GM12891 (cell line): ENCODE measurements around the gene SMOC2.

Experiments used
- DNase-seq: peaks from one replicate; pipeline ENCODE4 v3.0.0; 2011; ENCODE audit warnings: low spot score; ENCODE audit not compliant: insufficient read length
- FAIRE-seq: peaks from 2 replicates; lab custom pipeline; 2011; peaks lifted over from hg19 to GRCh38; lab: Jason Lieb, UNC
- PAX5 ChIP-seq: IDR thresholded peaks from 2 replicates; pipeline ENCODE4 v1.6.1; 2011; ENCODE audit warnings: low read length, moderate library complexity, mild to moderate bottlenecking; ENCODE audit not compliant: insufficient read depth, severe bottlenecking
- POLR2A ChIP-seq: IDR thresholded peaks from 2 replicates; pipeline ENCODE4 v1.6.1; 2011; ENCODE audit warnings: low read depth, low read length, control low read depth
- POLR2AphosphoS5 ChIP-seq: IDR thresholded peaks from 2 replicates; pipeline ENCODE4 v1.6.1; 2011; ENCODE audit warnings: low read depth, low read length, control low read depth
- POU2F2 ChIP-seq: IDR thresholded peaks from 2 replicates; pipeline ENCODE4 v1.6.1; 2011; ENCODE audit warnings: low read depth, mild to moderate bottlenecking, control low read depth, low read length, moderate library complexity
- SPI1 ChIP-seq: IDR thresholded peaks from 2 replicates; pipeline ENCODE4 v1.6.1; 2011; ENCODE audit warnings: low read depth, low read length, control low read depth
- TAF1 ChIP-seq: IDR thresholded peaks from 2 replicates; pipeline ENCODE4 v1.6.1; 2011; ENCODE audit warnings: low read depth, low read length, control low read depth

The SMOC2 gene

DNA sequence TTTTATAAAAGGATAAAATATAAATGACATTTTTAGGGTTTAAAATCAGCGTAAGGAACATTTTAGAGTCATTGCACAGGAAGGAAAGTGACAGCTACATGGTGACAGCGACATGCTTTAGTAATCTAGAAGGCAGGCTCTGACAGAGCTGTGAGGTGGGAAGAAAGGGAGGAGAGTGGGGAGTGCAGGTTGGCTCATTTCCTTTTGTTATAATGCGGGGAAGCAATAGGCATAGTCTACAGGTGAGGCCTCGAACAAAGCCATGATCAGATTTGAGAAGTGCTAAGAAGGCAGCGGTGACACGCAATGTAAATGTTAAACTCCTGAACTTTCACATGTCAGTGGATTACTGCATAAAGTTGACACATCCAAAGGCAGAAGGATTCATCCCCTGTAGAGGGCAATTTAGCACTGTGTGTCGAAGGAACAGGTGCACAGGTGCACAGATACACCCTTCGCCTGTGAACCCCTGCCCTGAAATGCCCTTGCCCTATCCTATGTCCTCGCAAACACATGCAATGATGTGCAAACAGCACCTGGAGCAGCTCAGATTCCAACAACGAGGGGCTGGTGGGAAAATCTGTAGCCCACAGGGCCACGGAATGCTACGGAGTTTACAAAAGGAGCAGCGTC lies 32.4 kb upstream of the SMOC2 start:
- no peak for TF ChIP-seq POU2F2
- TF ChIP-seq POLR2AphosphoS5, result no peak
- TF ChIP-seq PAX5, result no peak
- TF ChIP-seq TAF1, result no peak
- no peak for TF ChIP-seq SPI1
- no peak for TF ChIP-seq POLR2A

DNA sequence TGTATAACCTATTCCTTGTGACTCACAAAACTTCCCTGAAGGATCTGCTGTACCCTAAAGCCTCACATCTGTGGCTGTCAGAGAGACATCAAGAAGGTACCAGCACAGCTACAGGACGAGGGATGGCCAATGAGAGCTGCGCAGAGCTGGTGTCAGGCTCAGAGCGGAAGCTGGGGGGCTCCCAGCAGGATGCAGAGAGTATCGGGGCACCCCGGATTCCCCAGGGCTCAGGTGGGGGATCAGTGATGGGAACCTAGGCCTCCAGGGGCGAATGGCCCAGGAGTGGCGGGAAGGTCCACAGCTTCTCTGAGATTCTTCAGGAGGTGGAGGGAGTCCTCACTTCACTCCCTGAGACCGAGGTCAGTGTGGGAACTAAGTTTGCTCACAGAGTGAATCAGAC lies 30.9 kb upstream of the SMOC2 start:
- TF ChIP-seq POLR2A (no peak), SPI1 (no peak)
- DNase-seq (no peak), FAIRE-seq (no peak)

More for the DNA sequence above, 32.4 kb upstream of the SMOC2 start:
- DNase-seq (no peak), FAIRE-seq (no peak)

DNA sequence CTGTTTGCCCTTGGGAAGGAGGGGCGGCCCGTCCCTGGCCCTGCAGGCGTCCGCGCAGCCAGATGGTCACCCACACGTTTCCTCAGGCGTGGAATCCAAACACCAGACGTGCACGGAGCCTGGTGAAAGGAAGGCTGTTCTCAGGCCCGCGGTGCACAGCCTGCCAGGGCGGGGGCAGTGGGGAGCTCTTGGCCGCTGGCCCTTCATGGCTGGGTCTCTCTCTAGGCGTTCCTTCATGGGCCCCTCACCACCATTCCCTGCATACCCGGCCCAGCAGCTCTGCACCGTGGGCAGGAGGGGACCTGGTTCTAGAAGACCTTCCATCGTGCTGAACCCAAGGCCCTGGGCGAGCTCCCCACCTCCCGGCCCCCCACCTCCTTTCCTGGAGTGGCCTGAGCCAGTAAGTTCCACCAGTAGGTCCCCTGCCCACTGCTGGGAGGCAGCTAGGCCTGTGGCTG lies 30.4 kb upstream of the SMOC2 start:
- DNase-seq (no peak), FAIRE-seq (no peak)
- no peak for TF ChIP-seq PAX5
- TF ChIP-seq POLR2A, result no peak
- TF ChIP-seq TAF1, result no peak
- no peak for TF ChIP-seq POLR2AphosphoS5
- TF ChIP-seq POU2F2, result no peak
- TF ChIP-seq SPI1, result no peak

DNA sequence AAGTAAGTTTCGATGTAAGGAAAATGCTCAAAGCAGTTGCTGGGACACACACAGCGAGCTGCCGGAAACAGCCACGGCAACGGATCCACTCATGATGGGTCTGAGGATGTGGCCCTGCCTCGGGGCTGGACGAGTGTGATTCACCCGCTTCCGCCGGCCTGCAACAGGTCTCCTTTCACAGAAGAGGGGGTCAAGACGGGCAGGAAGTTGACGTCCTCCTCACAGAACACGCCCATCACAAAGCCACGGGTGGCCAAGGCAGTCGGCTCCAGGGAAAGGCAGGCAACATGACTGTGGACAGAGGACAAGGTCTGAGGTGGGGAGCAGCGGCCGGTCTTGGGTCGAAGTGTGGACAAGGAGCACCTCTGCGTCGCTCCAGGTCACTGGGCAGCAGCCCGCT lies 29.9 kb upstream of the SMOC2 start:
- DNase-seq (no peak), FAIRE-seq (no peak)
- TF ChIP-seq PAX5 (no peak), TAF1 (no peak), POLR2A (no peak), POU2F2 (no peak), POLR2AphosphoS5 (no peak), SPI1 (no peak)

DNA sequence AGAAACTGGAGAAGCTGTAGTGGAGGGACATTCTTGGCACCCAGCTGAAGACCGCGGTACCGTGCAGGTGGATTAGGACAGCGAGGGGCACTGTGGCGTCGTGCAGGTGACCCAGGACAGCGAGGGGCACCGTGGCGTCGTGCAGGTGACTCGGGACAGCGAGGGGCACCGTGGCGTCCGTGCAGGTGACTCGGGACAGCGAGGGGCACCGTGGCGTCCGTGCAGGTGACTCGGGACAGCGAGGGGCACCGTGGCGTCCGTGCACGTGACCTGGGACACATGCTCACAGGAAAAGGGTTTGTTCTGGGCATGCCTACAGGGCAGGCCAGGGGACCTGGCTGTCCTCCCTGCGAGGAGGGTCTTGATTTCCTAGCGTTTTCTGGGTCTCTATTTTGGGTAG lies 29.2 kb upstream of the SMOC2 start:
- TF ChIP-seq POU2F2 (no peak), SPI1 (no peak), POLR2A (no peak), PAX5 (no peak), POLR2AphosphoS5 (no peak), TAF1 (no peak)
- DNase-seq (no peak), FAIRE-seq (no peak)

DNA sequence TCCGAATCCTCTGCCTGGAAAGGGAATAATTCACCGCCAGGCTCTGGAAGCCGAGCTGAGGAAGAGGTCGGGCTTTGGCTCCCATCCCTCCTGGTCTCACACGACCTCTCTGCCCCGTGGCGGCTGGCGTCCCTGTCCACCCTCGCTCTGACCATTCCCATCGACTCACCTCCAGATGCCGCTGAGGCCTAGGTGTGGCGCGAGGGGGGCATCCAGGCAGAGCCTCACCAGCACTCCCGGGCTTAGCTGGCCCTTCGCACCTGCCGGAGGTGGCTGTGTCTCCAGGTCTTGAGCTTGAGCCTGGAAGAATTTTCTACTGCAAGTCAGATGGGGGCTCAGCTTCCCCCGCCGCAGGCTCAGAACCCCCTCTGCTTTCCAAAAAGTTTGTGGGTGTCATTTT lies 28.5 kb upstream of the SMOC2 start:
- no peak for FAIRE-seq

DNA sequence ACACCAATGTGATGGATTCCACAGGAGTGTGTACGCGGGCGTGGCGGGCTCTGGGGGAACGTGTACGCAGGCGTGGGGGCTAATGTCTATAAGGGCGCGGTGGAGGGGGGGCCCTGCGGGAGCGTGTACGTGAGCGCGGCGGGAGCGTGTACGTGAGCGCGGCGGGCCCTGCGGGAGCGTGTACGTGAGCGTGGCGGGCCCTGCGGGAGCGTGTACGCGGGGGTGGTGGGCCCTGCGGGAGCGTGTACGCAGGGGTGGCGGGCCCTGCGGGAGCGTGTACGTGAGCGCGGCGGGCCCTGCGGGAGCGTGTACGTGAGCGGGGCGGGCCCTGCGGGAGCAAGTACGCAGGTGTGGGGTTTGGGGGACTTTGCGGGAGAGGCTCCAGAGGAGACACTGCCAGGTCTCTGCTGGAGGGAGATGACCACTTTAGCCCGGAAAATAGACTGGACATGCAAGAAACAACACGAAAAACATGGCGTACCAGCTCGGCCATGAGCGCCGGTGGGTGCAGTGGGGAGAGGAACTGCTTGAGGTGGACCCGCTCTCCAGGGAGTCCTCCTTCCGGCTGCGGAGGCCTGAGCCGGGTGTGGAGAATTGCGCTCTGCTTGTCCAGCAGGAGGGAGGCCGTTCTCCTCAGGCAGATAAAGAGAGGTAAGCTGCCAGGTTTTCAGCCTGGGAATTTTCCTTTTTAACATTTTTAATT lies 27.8 kb upstream of the SMOC2 start:
- FAIRE-seq (no peak), DNase-seq (no peak)
- no peak for TF ChIP-seq SPI1
- TF ChIP-seq PAX5, result no peak
- no peak for TF ChIP-seq POU2F2
- TF ChIP-seq POLR2A, result no peak
- TF ChIP-seq TAF1, result no peak
- TF ChIP-seq POLR2AphosphoS5, result no peak

More for the DNA sequence above, 28.5 kb upstream of the SMOC2 start:
- no peak for TF ChIP-seq SPI1
- no peak for TF ChIP-seq TAF1
- TF ChIP-seq POLR2AphosphoS5, result no peak
- no peak for TF ChIP-seq PAX5
- TF ChIP-seq POU2F2, result no peak
- TF ChIP-seq POLR2A, result no peak
- no peak for DNase-seq

DNA sequence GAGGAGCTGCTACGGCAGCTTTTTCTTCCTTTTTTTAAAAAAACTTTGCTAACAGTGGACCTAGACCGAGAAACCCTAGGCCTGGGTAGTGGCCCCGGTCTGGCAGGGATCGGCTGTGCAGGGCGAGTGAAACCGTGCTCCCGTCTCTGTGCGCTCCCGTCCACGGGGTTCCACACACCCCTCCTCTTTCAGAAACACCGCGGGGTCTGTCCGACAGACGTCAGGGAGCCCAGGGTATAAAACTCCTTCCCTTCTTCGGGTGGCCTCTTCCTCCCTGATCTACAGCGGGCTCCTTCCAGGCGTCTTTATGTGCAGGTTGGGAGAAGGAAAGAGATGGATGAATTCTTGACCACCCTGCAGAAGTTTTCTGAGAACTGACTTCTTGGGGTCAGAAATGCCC lies 27.1 kb upstream of the SMOC2 start:
- TF ChIP-seq SPI1, result no peak
- no peak for TF ChIP-seq POU2F2
- FAIRE-seq (no peak), DNase-seq (no peak)

DNA sequence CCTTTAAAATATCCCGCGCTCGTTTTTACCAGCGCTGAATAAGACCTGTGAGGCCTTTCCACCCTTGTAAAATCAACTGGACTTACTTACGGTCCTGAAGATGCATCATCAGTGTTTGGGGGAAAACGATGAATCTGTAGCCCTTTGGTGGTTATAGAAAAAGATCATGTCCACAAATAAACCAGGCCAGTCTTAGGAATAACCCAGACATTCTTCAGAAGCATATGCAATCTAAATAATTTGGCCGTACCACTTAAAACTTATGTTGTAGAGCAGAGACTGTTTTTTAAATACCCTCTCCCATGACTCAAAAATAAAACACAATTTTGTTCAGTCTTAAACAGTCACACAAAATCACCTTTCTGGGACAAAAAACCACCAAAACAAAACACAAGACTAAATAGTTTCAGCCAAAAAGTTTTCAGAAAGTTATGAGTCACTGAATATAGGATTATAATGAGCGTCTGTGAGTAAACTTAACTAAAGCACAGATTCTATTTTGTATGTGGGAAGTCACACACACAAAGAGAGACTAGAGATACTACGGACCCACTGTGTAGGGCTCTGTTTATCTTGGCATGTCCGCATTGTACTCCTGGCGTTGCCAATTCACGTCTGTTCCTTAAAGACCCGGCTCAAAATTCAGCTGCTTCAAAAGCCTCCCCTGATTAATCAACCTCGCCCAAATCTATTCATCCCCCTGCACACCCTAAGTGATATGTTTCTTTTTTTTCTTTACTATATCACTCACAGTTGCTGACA lies 26.5 kb upstream of the SMOC2 start:
- FAIRE-seq (no peak), DNase-seq (no peak)
- TF ChIP-seq POLR2A (no peak), POU2F2 (no peak), TAF1 (no peak), SPI1 (no peak), PAX5 (no peak), POLR2AphosphoS5 (no peak)

DNA sequence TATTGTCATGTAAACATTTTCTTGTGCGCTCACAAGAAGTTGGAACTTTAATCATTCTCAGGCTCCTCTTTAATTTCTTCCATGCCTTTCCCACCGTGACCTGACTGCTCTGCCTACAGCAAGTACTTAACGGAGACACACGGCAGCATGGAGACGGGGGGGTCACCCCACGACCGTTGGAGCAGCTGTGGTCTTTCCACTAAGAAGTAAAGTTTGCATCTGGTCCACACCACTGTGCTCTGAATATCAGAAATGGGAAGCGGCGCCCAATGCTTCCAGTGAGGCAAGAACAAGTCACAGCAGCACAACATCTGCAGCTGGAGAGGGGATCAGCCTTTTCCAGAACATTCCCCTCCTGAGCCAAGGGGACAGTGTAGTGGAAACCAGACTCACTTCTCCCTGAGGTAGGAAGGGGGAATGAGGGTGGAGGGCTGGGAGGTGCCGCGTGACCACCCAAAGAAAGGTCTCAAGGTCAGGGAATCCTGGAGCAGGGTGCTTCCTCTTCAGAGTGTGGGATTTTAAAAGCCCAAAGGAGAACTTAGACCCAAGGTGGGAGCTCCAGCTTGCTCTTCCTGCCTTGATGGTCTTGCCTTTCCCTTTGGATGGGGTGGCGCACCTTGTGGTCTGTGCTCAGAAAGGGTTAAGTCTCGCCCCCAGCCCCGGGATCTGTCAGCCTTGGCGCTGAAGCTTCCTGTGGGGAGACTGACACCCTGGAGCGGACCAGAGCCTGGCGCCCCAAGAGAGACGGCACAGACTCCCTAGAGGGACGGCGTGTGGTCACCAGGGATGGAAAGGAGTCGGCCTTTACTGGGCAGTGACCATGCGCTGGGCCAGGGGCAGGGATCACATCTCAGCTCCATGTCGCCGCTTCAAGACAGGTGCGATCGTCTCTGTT lies 25.6 kb upstream of the SMOC2 start:
- DNase-seq, result no peak
- TF ChIP-seq POU2F2 (no peak), SPI1 (no peak), PAX5 (no peak), POLR2A (no peak), POLR2AphosphoS5 (no peak), TAF1 (no peak)
- no peak for FAIRE-seq
